Astrocyte of the cerebellum (primary cell): ENCODE data around the gene WAPL.

ENCODE experiments used
- DNase-seq: peaks from one replicate; pipeline ENCODE4 v3.0.0-alpha.2; 2011; ENCODE audit warnings: low read depth
- H3K4me3 ChIP-seq: 2 replicates; pipeline ENCODE4 v1.5.1; 2011; ENCODE audit warnings: mild to moderate bottlenecking, low read depth, low read length, moderate library complexity
- in situ Hi-C: cut with HindIII; loops from 2 replicates; pipeline ENCODE4 v1.10.0; 2017; ENCODE audit warnings: low sequenced_read_pairs
- TF ChIP-seq, protein P1 (sequence below): IDR thresholded peaks from 2 replicates; pipeline ENCODE4 v1.5.1; 2012; ENCODE audit warnings: low read length, low read depth, moderate library complexity, mild to moderate bottlenecking; ENCODE audit errors: missing control alignments

WAPL gene

DNA sequence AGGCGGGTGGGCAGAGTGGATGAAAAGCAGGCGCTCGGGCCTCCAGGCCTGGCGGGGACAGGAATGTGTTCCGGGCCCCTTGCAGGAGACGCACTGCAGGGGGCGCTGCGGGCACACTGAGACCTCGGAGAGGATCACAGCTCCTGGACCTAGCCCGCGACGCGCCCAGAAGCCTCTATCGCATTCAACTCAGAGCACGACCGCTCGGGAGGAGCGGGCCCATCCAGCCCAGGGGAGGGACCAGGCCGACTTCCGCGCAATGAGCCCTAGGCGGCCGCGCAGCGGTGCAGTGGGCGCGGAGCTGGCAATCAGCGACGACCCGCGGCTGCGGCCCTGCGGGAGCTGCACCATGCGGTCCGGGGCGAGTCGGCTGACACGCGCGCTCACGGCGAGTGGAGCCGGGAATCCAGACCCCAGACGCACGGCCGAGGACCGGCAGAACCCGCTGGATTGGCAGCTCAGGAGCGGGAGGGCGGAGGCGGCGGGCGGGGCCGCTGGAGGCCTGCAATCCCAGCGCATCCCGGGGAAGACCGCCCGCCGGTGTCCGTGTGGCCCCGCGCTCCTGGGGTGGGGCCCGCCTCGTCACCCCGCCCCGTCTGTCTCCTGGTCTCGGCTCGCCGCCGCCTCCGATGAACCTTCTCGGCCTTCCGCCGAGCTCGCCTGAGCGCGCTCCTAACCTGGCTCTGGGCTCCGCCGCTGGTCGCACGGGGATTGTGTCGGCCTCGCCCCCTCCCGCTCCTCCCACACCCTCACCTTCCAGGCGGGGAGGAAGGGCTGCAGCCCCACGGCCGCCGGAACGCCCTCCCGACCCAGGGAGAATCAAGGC, 121.5 kb downstream of the WAPL start:
- peak overlapping the region; percentile 57 for H3K4me3 ChIP-seq
- DNase-seq: peak; percentile 74
- TF ChIP-seq, protein P1, sequence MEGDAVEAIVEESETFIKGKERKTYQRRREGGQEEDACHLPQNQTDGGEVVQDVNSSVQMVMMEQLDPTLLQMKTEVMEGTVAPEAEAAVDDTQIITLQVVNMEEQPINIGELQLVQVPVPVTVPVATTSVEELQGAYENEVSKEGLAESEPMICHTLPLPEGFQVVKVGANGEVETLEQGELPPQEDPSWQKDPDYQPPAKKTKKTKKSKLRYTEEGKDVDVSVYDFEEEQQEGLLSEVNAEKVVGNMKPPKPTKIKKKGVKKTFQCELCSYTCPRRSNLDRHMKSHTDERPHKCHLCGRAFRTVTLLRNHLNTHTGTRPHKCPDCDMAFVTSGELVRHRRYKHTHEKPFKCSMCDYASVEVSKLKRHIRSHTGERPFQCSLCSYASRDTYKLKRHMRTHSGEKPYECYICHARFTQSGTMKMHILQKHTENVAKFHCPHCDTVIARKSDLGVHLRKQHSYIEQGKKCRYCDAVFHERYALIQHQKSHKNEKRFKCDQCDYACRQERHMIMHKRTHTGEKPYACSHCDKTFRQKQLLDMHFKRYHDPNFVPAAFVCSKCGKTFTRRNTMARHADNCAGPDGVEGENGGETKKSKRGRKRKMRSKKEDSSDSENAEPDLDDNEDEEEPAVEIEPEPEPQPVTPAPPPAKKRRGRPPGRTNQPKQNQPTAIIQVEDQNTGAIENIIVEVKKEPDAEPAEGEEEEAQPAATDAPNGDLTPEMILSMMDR: peak; percentile 80
- in situ Hi-C loops: no loop called here

DNA sequence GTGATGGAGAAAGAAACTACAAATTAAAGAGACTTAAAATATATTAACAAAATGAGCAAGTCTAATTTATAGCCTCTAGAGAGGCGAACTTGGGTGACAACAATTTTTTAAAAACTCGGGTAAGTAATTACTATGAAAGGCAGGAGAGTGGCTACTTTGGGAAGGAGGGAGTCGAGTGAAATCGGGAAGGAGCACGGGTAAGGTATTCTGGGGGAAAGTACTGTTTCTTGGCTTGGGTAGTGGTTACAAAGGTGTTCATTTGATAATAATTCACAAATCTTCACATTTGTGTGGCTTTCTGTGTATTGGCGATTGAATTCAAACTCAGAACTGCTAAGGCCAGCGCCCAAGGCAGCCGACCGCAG, 122.1 kb downstream of the WAPL start:
- no peak for DNase-seq
- in situ Hi-C loops: no loop called here
- TF ChIP-seq, protein P1: no peak
- peak overlapping the region; percentile 57 for H3K4me3 ChIP-seq

DNA sequence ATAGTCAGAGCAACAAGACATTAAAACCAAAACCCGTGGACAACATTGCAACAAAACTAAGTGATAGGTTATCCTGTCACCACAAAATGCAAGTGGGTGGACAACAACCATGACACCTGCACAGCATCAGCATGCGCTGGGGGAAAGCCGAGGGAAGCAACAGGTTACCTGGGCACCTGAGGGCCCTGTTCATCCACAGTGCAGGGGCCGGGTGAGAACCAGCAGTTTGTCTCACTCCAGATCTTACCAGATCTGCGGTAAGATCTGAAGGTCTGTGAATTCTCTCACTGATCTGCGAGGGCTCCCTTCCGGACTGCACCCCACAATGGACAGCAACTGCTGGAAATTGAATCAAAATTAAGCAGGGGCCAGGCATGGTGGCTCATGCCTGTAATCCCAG, 124.5 kb downstream of the WAPL start:
- no peak for DNase-seq
- no peak overlapping the region for H3K4me3 ChIP-seq
- TF ChIP-seq, protein P1: no peak
- in situ Hi-C loops: no loop called here

DNA sequence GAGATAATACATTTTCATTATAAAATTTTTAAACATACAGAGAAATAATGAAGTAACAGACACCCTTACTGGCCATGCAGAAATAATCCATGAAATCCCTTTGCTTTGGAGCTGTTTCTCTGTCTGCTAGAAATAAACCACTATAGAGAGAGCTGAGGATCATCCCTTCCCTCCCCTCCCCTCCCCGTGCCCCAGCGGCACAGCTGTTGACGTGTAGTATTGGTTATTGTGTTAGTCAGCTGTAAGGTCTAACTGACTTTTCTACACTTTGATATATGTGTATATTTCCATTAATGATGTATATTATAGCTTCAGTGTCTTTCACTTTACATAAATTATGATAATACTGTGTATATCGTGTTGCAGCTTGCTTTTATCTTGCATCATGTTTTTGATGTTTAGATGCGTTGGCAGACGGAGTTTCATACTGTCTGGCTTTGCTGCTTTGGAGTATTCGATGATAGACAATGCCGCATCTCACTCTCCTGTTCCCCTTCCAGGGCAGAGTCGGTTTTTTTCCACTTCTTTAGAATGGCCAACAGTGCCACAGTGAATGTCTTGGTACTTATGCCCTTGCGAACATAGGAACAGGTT, 127.6 kb downstream of the WAPL start:
- TF ChIP-seq, protein P1: no peak
- in situ Hi-C loops: no loop called here
- no peak for DNase-seq
- no peak overlapping the region for H3K4me3 ChIP-seq

DNA sequence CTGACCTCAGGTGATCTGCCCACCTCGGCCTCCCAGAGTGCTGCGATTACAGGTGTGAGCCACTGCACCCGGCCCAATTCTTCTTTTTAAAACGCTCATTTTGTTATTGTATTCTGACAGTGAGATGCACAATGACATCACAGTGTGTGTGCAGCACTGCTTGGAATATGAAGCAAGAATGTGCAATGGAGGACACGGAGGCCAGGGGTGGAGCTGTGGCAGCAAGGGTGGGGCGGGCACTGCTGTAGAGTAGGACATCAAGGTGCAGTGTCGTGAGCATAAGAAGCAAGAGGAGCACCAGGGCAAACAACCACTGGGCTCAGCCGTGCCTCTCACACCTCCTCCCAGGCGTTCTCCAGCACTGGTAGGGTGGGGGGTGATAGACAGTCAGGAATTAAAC, 128.2 kb downstream of the WAPL start:
- in situ Hi-C loops: no loop called here

DNA sequence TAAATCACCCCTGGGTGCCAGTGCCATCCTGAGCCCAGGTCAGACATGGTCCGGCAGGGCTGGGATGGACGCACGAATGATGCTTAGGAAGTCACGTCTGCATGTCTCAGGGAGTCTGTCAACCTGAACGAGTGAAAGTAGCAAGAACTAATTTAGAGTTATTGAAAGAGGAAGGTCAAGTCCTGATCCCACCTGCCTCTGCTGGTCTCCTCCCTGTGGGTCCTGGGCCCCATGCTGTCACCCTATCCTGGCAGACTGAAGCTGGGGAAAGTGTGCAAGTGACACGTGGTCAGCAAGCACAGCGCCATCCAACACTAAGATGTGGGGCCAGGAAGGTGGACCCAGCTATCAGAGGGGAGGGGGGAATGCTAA, 128.9 kb downstream of the WAPL start:
- in situ Hi-C loops: no loop called here
- TF ChIP-seq, protein P1: no peak
- DNase-seq: no peak
- no peak overlapping the region for H3K4me3 ChIP-seq

More for the DNA sequence above, 128.2 kb downstream of the WAPL start:
- TF ChIP-seq, protein P1: no peak
- DNase-seq: no peak
- H3K4me3 ChIP-seq: no peak overlapping the region
